Activated CD4-positive, alpha-beta memory T cell treated with anti-CD3 and anti-CD28 coated beads, Interleukin-2, amount 10 ng/mL, durations not matched to agents 7 days and 5 days (primary cell): ENCODE measurements around the gene RASGEF1B. TPM values are rescaled to one million over a fixed set of nuclear protein-coding genes. Genes with fewer than 3 reads are reported as not detected.

Experiments used
- CTCF ChIA-PET: fragments of 350-600 bp; sonication (Branson Sonifier 250); formaldehyde crosslinking; loops from one replicate; lab custom pipeline; 2021; ENCODE audit warnings: antibody characterized with exemption, inconsistent platforms; lab: Charles Lee
- POLR2A ChIA-PET: fragments of 350-600 bp; sonication (Branson Sonifier 250); formaldehyde crosslinking; loops from one replicate; lab custom pipeline; 2021; ENCODE audit warnings: antibody characterized with exemption; lab: Charles Lee
- DNase-seq: peaks from one replicate; pipeline ENCODE4 v3.0.0-alpha.2; 2020
- H3K27ac Mint-ChIP-seq: one replicate; pipeline ENCODE4 v1.8.0; 2021; ENCODE audit warnings: mild to moderate bottlenecking, mixed read lengths
- H3K27me3 Mint-ChIP-seq: one replicate; pipeline ENCODE4 v1.8.0; 2021; ENCODE audit warnings: mixed read lengths
- H3K36me3 Mint-ChIP-seq: one replicate; pipeline ENCODE4 v1.8.0; 2021; ENCODE audit warnings: low read depth, mixed read lengths
- H3K4me1 Mint-ChIP-seq: one replicate; pipeline ENCODE4 v1.8.0; 2021; ENCODE audit warnings: mixed read lengths
- H3K4me3 Mint-ChIP-seq: one replicate; pipeline ENCODE4 v1.8.0; 2021; ENCODE audit warnings: mild to moderate bottlenecking, mixed read lengths
- H3K9me3 Mint-ChIP-seq: one replicate; pipeline ENCODE4 v1.8.0; 2021; ENCODE audit warnings: mixed read lengths
- total RNA-seq, 2 experiments: library from RNA; stranded (reverse); gene quantifications; one replicate each; pipeline ENCODE4 v1.2.3, GENCODE V29; 2021

Gene RASGEF1B
- total RNA-seq, 2 experiments from 2014 or later = 2.4 to 3.4 TPM

- Mint-ChIP-seq H3K36me3 (no peaks in the 10 kb centered on the region), H3K4me1 (no peaks in the 10 kb centered on the region), H3K27ac (no peak overlapping the region), H3K4me3 (no peak overlapping the region), H3K27me3 (no peaks in the 10 kb centered on the region), H3K9me3 (no peaks in the 10 kb centered on the region)
- no peak for DNase-seq
- ChIA-PET CTCF (no interaction called here), POLR2A (no interaction called here)
Observed at GRCh38 chr4:81392164-81392563, 79.5 kb downstream of the RASGEF1B start.

- Mint-ChIP-seq H3K36me3 (no peaks in the 10 kb centered on the region), H3K27me3 (peaks cover 4% of the 10 kb centered on the region), H3K4me1 (no peaks in the 10 kb centered on the region), H3K27ac (no peak overlapping the region), H3K9me3 (no peaks in the 10 kb centered on the region), H3K4me3 (no peak overlapping the region)
- DNase-seq = no peak
- ChIA-PET POLR2A (no interaction called here), CTCF (no interaction called here)
Observed at GRCh38 chr4:81389720-81390119, 82.0 kb downstream of the RASGEF1B start.

GRCh38 chr4:81380437-81380836 lies 91.3 kb downstream of the RASGEF1B start:
- POLR2A ChIA-PET = no interaction called here
- CTCF ChIA-PET = no interaction called here
- no peak for DNase-seq
- Mint-ChIP-seq H3K36me3 (no peaks in the 10 kb centered on the region), H3K9me3 (no peaks in the 10 kb centered on the region), H3K4me3 (no peak overlapping the region), H3K4me1 (no peaks in the 10 kb centered on the region), H3K27ac (no peak overlapping the region), H3K27me3 (peaks cover 18% of the 10 kb centered on the region)

- Mint-ChIP-seq H3K4me1 (no peaks in the 10 kb centered on the region), H3K9me3 (no peaks in the 10 kb centered on the region), H3K27me3 (peaks cover 11% of the 10 kb centered on the region), H3K27ac (no peak overlapping the region), H3K4me3 (no peak overlapping the region), H3K36me3 (no peaks in the 10 kb centered on the region)
- CTCF ChIA-PET = interaction anchor here (0.6 kb wide), 1 partner anchor 189 kb away, joined by 3 read pairs; no protein-coding TSS in a partner anchor
- no peak for DNase-seq
- POLR2A ChIA-PET = no interaction called here
Observed at GRCh38 chr4:81378386-81378785, 93.3 kb downstream of the RASGEF1B start.

GRCh38 chr4:81377191-81377590 lies 94.5 kb downstream of the RASGEF1B start:
- CTCF ChIA-PET = no interaction called here
- no peak for DNase-seq
- Mint-ChIP-seq H3K36me3 (no peaks in the 10 kb centered on the region), H3K4me1 (no peaks in the 10 kb centered on the region), H3K9me3 (no peaks in the 10 kb centered on the region), H3K27me3 (peaks cover 9% of the 10 kb centered on the region), H3K4me3 (no peak overlapping the region), H3K27ac (no peak overlapping the region)
- POLR2A ChIA-PET = no interaction called here

GRCh38 chr4:81376720-81377119 lies 95.0 kb downstream of the RASGEF1B start:
- Mint-ChIP-seq H3K9me3 (no peaks in the 10 kb centered on the region), H3K36me3 (no peaks in the 10 kb centered on the region), H3K4me1 (no peaks in the 10 kb centered on the region), H3K4me3 (no peak overlapping the region), H3K27ac (no peak overlapping the region), H3K27me3 (peaks cover 11% of the 10 kb centered on the region)
- ChIA-PET CTCF (no interaction called here), POLR2A (no interaction called here)
- no peak for DNase-seq
